Thymus (tissue), 11 donors: ENCODE results near the gene SNTG2. TPM values are rescaled to one million over a fixed set of nuclear protein-coding genes. Genes with fewer than 3 reads are reported as not detected.

Source experiments
- DNase-seq, 9 donors: peaks; one replicate each; pipeline ENCODE4 v3.0.0-alpha.2; 2013; ENCODE audit warnings: low spot score in 9 of 9, low read depth in 6 of 9, missing footprints in 1 of 9
- H3K27ac ChIP-seq, 2 donors: one replicate each; pipeline ENCODE4 v1.5.1; 2013; ENCODE audit warnings: control low read depth in 1 of 2, low read depth in 1 of 2, low read length in 1 of 2, mild to moderate bottlenecking in 1 of 2, moderate library complexity in 1 of 2
- H3K27me3 ChIP-seq, 2 donors: one replicate each; pipeline ENCODE4 v1.5.1; 2013; ENCODE audit warnings: low read length in 1 of 2; ENCODE audit not compliant: control insufficient read depth in 2 of 2, insufficient read depth in 1 of 2
- H3K36me3 ChIP-seq, 2 donors: one replicate each; pipeline ENCODE4 v1.5.1; 2013; ENCODE audit warnings: low read length in 1 of 2, mild to moderate bottlenecking in 1 of 2, moderate library complexity in 1 of 2; ENCODE audit not compliant: control insufficient read depth in 2 of 2, insufficient read depth in 2 of 2
- H3K4me1 ChIP-seq, 2 donors: one replicate each; pipeline ENCODE4 v1.5.1; 2013; ENCODE audit warnings: low read length in 2 of 2; ENCODE audit not compliant: control insufficient read depth in 2 of 2, insufficient read depth in 2 of 2
- H3K4me3 ChIP-seq, 2 donors: one replicate each; pipeline ENCODE4 v1.5.1; 2013; ENCODE audit warnings: low read length in 2 of 2, control low read depth in 1 of 2, mild to moderate bottlenecking in 1 of 2
- H3K9me3 ChIP-seq, 2 donors: one replicate each; pipeline ENCODE4 v1.5.1; 2013; ENCODE audit warnings: low read length in 1 of 2, mild to moderate bottlenecking in 1 of 2; ENCODE audit not compliant: control insufficient read depth in 2 of 2, insufficient read depth in 1 of 2
- WGBS: extraction: QIAGEN DNeasy Blood & Tissue Kit; methylation state at CpG from one replicate; pipeline ENCODE4 v1.1.7; 2013; 5-methylcytosine and 5-hydroxymethylcytosine counted together
- polyA plus RNA-seq: library from polyadenylated mRNA; stranded (reverse); fragments of 200-250 nt; gene quantifications from one replicate; pipeline ENCODE4 v1.2.3, GENCODE V29; 2013
- total RNA-seq: library from RNA; stranded (reverse); fragments of 120-200 nt; gene quantifications from one replicate; pipeline ENCODE4 v1.2.4, GENCODE V29; 2013
- donor health status: healthy.

The SNTG2 gene
- total and polyA plus RNA-seq, 2 donors = 0.33 to 1.2 TPM

DNA sequence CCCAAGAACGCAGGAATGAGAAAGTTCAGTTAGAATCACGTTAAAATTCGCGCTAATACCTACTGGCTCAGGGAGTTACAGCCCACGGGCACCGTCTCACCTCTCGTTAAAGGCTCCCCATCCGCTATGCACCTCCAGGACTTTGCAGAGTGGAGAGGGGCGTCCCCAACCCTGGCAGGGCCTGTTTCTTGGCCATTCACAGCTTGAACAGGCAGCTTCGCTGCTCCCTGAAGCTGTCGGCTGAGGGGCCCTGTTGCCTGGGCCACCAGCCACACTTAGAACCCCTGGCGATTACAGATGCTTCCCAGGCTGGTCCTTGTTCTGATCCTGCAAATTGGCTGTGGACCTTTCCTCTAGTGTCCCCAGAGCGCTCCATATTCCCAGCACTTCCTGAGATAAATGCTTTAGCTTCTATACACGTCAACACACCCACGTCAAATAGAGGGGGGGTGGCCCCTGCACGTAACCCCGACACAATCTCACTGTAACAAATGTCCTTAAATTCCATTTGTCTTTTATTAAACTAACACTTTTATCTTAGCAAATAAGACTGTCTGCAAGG, 16.8 kb upstream of the SNTG2 start:
- Histone ChIP-seq H3K27me3 (no peaks in the 10 kb centered on the region), H3K36me3 (no peaks in the 10 kb centered on the region), H3K9me3 (no peaks in the 10 kb centered on the region), H3K4me1 (no peaks in the 10 kb centered on the region), H3K27ac (no peak overlapping the region), H3K4me3 (no peak overlapping the region)
- no peak for DNase-seq
- WGBS = 92% methylated on average over 17 of the region's 17 CpGs

DNA sequence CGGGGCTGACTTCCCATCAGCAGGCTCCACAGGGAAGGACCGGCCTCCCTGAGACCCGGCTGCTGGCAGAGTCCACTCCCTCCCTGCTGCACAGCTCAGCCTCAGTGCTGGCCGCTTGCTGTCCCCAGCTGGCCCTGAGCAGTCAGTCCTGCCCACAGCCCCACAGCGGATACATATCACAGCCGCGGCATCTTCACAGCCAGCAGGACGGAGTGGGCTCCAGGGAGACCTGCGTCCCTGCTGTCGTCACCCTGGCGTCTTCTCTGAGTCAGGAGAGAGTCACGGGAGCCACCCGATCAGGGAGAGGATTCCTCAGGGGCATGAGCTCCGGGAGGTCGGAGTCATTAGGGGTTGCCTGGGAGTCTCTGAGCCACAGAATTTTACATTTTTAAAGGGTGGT, 13.1 kb upstream of the SNTG2 start:
- no peaks in the 10 kb centered on the region for H3K4me1 ChIP-seq
- no peaks in the 10 kb centered on the region for H3K9me3 ChIP-seq
- no peaks in the 10 kb centered on the region for H3K27me3 ChIP-seq
- no peak overlapping the region for H3K27ac ChIP-seq
- no peaks in the 10 kb centered on the region for H3K36me3 ChIP-seq
- no peak overlapping the region for H3K4me3 ChIP-seq
- DNase-seq = no peak
- WGBS = 93% methylated on average over 15 of the region's 15 CpGs

DNA sequence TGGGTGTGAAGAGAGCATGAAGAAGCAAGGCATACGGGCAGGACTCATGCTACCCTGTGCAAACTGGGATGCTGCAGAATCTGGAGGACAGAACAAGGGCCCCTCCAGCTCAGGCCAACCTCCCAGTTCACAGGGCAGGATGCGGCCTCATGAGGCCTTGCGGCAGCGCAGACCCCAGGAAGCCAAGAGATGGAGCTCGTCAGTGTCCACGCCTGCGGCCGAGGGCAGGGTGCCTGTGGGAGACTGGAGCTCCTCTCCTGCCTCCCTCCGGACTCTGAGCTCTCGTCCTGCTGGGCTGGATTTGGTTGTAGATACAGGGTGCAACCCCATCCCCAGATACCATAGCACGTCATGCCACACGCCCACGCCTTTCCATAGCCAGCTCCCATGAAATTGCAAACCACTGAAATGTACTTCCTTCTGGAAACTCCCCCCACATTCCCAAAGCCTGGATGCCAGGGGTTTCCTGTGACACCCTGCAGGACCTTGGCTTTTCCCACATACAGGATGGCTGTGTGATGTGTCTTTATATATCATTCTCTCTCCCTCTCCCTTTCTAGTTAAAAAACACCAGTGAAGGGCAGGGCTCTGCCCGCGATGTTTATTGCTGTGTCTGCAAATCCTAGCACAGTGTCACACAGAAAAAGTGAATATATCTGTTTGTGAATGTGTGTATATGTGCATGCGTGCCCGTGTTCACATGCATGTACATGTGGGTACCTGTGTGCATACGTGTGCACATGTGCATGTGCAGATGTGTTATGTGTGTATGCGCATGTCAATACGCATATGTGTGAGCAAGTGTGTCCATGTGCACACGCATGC, 12.3 kb upstream of the SNTG2 start:
- DNase-seq = no peak
- Histone ChIP-seq H3K27me3 (no peaks in the 10 kb centered on the region), H3K4me3 (no peak overlapping the region), H3K27ac (no peak overlapping the region), H3K4me1 (no peaks in the 10 kb centered on the region), H3K36me3 (no peaks in the 10 kb centered on the region), H3K9me3 (no peaks in the 10 kb centered on the region)
- WGBS = 97% methylated on average over 21 of the region's 21 CpGs

DNA sequence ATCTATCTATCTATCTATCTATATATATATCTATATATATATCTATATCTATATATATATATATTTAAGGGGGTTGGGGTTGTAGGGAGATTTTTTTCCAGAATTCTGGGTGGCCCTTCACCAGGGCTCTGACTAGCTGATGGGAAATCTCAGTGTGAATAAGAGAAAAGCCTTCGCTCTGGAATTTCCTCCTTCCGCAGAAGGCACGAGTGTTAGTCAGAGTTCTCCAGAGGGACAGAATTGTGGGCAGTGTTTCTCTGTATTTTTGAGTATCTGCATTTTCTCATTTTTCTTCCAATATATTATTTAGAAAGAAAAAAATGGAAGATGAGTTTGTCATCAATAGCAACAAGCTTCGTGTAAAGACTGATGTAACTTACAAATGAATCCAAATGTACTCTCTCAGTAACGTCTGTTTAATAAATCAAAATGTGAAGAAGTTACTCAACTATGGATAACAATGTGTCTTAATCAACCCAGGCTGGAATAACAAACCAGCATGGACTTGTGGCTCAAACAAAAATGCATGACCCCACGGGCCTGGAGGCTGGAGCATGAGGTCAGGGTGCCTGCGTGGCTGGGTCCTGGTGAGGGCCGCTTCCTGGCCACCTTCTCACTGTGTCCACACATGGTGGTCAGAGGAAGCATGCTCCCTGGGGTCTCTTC, 10.6 kb upstream of the SNTG2 start:
- no peak for DNase-seq
- no peaks in the 10 kb centered on the region for H3K36me3 ChIP-seq
- H3K27me3 ChIP-seq = no peaks in the 10 kb centered on the region
- no peak overlapping the region for H3K27ac ChIP-seq
- no peaks in the 10 kb centered on the region for H3K4me1 ChIP-seq
- WGBS = 87% methylated on average over 8 of the region's 8 CpGs
- no peak overlapping the region for H3K4me3 ChIP-seq
- peaks cover 0 to 1% of the 10 kb centered on the region in 2 donors for H3K9me3 ChIP-seq

DNA sequence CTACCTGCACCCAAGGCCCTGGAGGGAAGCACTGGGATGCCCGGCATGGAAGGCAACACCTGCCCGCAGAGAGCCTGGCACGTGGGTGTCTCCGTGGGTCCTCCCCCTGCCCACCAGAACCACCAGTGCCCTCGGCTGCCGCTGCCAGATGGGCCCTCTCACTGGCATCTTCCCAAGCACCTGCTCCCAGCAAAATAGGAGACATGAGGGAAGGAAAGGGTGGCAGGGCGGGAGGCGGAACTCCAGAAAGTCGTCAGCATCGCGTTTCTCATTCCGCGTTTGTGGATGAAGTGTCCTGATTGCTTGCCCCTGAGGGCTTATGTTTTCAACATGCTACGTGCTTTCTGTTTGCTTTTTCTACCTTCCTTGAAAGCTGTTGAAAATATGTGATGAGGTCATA, 8.8 kb upstream of the SNTG2 start:
- H3K27ac ChIP-seq = no peak overlapping the region
- H3K4me1 ChIP-seq = no peaks in the 10 kb centered on the region
- no peak for DNase-seq
- 85% methylated on average over 14 of the region's 14 CpGs for WGBS
- H3K9me3 ChIP-seq = peaks cover 0 to 3% of the 10 kb centered on the region in 2 donors
- H3K27me3 ChIP-seq = peaks cover 0 to 2% of the 10 kb centered on the region in 2 donors
- H3K4me3 ChIP-seq = no peak overlapping the region
- H3K36me3 ChIP-seq = no peaks in the 10 kb centered on the region

DNA sequence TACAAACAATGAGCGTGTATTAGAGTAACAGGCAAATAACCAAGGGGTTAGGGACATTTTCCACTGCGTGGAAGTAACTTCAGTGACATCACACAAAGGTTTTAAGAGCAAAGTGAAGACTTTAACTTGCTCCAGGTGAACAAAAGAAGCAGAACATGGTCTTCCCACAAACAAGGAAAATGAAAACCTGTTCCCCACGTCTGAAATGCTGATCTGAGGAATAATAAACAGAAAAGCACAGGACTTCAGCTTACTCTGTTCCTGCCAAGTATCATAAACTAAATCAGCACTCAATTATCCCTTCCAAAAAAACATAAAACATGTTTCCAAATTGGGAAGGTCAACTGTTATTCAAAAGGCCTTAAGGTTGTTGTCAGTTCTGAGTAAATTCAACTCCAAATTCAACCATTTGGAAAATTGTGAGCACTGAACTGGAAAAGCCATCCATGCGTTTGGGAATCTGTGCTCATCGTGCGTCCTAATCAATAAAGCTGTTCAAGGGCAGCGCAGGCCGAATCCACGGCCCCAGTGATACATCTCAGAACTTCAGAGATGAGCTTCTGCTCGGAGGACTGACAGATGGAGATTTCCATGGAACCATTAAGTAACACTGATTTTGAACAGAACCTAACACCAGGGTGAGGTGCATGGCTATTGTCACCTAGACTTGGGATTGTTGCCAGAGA, 7.7 kb upstream of the SNTG2 start:
- H3K4me1 ChIP-seq = no peaks in the 10 kb centered on the region
- no peaks in the 10 kb centered on the region for H3K36me3 ChIP-seq
- no peak for DNase-seq
- no peak overlapping the region for H3K4me3 ChIP-seq
- peaks cover 0 to 10% of the 10 kb centered on the region in 2 donors for H3K27me3 ChIP-seq
- no peak overlapping the region for H3K27ac ChIP-seq
- 90% methylated on average over 10 of the region's 10 CpGs for WGBS
- peaks cover 0 to 3% of the 10 kb centered on the region in 2 donors for H3K9me3 ChIP-seq

DNA sequence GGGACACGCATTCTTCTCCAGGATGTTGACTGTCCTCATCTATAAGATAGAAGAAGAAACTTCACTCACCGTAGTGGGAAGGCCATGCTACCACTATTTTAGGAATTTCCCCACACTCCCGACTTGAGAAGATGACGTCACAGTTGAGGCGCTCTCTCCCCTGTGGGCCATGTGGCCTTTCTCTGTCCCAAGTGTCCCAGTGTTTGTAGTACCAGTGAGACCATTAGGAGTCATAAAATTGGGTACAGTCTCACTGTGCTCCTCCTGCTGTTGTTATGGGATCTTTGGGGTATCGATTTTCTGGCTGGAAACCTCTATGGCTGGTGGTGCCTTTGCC, 7.2 kb upstream of the SNTG2 start:
- Histone ChIP-seq H3K4me1 (no peaks in the 10 kb centered on the region), H3K4me3 (no peak overlapping the region), H3K36me3 (no peaks in the 10 kb centered on the region), H3K27me3 (peaks cover 0 to 15% of the 10 kb centered on the region in 2 donors), H3K9me3 (peaks cover 0 to 3% of the 10 kb centered on the region in 2 donors), H3K27ac (no peak overlapping the region)
- DNase-seq = no peak
- WGBS = 96% methylated on average over 6 of the region's 6 CpGs

DNA sequence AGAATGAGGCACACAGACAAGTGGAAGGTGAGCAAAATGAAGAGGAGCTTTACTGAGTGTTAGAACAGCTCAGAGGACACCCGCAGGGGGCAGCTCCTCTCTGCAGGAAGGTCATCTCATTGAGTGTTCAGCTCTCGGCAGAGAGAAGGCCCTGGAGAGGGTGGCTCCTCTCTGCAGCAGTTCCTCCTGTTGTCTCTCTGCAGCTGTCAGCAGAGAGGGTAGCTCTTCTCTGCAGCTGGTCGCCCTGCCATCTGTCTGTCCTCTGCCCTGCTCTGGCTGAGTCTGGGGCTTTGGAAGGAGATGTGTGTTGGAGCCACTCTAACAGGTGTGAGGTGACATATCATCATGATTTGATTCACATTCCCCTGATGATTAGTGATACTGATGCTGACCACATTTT, 6.8 kb upstream of the SNTG2 start:
- Histone ChIP-seq H3K9me3 (peaks cover 0 to 3% of the 10 kb centered on the region in 2 donors), H3K36me3 (no peaks in the 10 kb centered on the region), H3K27ac (no peak overlapping the region), H3K4me1 (no peaks in the 10 kb centered on the region), H3K4me3 (no peak overlapping the region), H3K27me3 (peaks cover 3 to 19% of the 10 kb centered on the region in 2 donors)
- 84% methylated on average over 3 of the region's 3 CpGs for WGBS
- no peak for DNase-seq

DNA sequence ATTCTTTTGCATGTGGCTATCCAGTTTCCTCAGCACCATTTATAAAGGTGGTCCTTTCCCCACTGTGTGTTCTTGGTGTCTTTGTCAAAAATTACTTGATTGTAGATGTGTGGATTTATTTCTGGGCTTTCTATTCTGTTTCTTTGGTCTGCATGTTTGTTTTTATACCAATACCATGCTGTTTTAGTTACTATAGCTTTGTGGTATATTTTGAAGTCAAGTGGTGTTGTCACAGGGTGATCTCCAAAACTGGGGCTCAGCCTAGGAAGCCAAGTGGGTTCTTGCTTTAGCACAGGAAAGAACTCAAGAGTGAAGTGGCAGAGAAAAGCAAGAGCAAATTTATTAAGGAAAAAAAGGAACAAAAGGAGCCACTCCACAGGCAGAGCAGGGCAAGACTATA, 6.0 kb upstream of the SNTG2 start:
- no peak overlapping the region for H3K27ac ChIP-seq

More for the DNA sequence above, 6.0 kb upstream of the SNTG2 start:
- H3K9me3 ChIP-seq = peaks cover 0 to 3% of the 10 kb centered on the region in 2 donors
- DNase-seq = no peak
- H3K4me1 ChIP-seq = peaks cover 0 to 4% of the 10 kb centered on the region in 2 donors
- peaks cover 8 to 27% of the 10 kb centered on the region in 2 donors for H3K27me3 ChIP-seq
- no peaks in the 10 kb centered on the region for H3K36me3 ChIP-seq
- no peak overlapping the region for H3K4me3 ChIP-seq
